GM21723 (cell line): ENCODE measurements around the gene LRP10.
"Not testable (repeated sequence)": the region's sequence is repeated elsewhere in the genome, so short reads cannot be mapped to it uniquely, and the experiment has no call there.

Source experiments
- ATAC-seq: cut with Tn5 transposase; IDR thresholded peaks from one replicate; pipeline ENCODE4 v1.9.1; 2021; ENCODE audit warnings: mild to moderate bottlenecking, moderate library complexity; ENCODE audit not compliant: unreplicated experiment

Gene LRP10

GRCh38 chr14:22842211-22843122, 29.1 kb upstream of the LRP10 start:
- ATAC-seq = no peak

- no peak for ATAC-seq
Observed at GRCh38 chr14:22843123-22843925, 28.2 kb upstream of the LRP10 start.

DNA sequence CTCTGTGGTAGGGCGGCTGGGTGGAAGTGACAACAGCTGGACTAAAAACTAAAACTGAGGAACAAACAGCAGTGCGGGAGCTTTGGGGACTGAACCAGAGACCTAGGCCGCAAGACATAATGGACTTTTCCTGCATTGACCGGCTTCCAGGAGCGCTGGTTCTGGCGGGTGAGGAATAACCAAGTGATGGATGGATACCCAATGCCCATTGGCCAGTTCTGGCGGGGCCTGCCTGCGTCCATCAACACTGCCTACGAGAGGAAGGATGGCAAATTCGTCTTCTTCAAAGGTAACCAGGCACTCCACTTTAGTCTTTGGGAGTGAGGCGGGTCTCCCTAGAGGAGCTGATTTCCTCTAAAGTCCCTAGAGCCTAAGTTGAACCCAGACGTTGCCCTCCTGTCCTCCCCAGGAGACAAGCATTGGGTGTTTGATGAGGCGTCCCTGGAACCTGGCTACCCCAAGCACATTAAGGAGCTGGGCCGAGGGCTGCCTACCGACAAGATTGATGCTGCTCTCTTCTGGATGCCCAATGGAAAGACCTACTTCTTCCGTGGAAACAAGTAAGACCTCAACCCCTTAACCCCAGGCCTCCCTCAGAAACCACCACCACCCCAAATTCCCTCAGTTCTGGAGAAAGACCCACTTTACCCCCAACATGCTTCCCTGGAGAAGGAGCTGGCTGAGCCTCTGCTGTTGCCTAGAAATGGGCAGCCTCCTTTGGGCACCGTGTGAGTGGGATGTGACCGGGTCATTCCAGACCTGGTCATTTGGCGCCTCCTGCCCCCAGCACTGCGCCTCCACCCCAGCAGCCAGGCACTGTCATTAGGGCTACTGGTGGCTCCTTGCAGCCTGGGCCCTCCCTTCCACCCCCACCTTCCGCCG, 27.1 kb upstream of the LRP10 start:
- no peak for ATAC-seq

- no peak for ATAC-seq
Observed at GRCh38 chr14:22845103-22845394, 26.5 kb upstream of the LRP10 start.

GRCh38 chr14:22845821-22846625, 25.5 kb upstream of the LRP10 start:
- no peak for ATAC-seq

DNA sequence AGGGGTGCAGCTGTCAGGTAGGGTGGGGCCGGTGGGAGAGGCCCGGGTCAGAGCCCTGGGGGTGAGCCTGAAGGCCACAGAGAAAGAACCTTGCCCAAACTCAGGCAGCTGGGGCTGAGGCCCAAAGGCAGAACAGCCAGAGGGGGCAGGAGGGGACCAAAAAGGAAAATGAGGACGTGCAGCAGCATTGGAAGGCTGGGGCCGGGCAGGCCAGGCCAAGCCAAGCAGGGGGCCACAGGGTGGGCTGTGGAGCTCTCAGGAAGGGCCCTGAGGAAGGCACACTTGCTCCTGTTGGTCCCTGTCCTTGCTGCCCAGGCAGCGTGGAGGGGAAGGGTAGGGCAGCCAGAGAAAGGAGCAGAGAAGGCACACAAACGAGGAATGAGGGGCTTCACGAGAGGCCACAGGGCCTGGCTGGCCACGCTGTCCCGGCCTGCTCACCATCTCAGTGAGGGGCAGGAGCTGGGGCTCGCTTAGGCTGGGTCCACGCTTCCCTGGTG, 24.7 kb upstream of the LRP10 start:
- no peak for ATAC-seq

- ATAC-seq = no peak
Observed at GRCh38 chr14:22847661-22848341, 23.7 kb upstream of the LRP10 start.

- no peak for ATAC-seq
Observed at GRCh38 chr14:22848351-22849164, 23.0 kb upstream of the LRP10 start.

GRCh38 chr14:22849212-22849819, 22.2 kb upstream of the LRP10 start:
- no peak for ATAC-seq

DNA sequence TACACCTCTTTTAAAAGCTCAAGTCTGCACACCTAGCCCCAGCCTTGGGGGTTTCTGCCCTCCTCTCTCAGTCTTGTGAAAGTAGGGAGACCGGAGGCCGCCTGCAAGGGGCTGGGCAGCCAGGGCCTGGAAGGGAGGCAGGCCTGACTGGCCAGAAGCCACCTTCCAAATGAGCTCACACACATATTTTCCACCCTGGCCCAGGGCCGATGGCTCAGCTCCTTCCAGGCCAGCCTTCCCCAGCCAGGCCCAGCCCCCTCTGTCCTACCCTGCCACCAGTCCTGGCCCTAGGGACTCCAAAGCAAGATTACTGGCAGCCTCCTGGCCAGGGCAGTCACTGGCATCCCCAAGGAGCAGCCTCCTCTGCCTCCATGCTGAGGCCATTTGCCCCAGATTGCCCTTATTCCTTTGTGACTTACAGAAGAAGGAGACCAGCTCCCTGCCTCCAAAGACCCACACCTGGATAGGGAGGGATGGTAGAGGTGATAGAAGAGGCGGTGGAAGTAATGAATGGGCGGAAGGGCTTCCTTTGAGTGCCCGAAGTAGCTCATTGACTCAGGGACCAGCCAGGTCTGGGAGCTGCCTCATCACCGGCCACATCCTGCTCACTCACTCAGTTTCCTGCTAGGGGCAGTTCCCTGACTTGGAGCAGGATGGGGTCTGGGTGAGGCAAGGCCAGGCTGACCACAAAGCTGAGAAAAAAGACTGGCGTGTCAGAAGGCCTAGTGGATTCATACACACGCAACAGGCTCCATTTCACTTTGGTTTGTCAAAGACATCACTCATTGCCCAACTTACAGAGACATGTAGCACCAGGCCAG, 20.4 kb upstream of the LRP10 start:
- no peak for ATAC-seq

DNA sequence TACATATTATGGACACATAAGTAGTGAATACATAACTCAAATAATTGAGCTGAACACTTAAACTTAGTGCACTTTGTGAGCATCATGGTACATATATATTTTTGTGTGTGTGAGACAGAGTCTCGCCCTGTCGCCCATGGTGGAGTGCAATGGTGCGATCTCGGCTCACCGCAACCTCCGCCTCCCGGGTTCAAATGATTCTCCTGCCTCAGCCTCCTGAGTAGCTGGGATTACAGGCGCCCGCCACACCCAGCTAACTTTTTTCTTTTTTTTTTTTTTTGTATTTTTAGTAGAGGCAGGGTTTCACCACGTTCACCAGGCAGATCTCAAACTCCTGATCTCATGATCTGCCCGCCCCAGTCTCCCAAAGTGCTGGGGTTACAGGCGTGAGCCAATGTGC, 19.4 kb upstream of the LRP10 start:
- ATAC-seq = not testable (repeated sequence)

GRCh38 chr14:22852599-22852939, 19.0 kb upstream of the LRP10 start:
- no peak for ATAC-seq

- peak; percentile 83 for ATAC-seq
Observed at GRCh38 chr14:22852940-22853767, 18.4 kb upstream of the LRP10 start.

- ATAC-seq = not testable (repeated sequence)
Observed at GRCh38 chr14:22854296-22854695, 17.2 kb upstream of the LRP10 start.

GRCh38 chr14:22854963-22855724, 16.4 kb upstream of the LRP10 start:
- no peak for ATAC-seq

DNA sequence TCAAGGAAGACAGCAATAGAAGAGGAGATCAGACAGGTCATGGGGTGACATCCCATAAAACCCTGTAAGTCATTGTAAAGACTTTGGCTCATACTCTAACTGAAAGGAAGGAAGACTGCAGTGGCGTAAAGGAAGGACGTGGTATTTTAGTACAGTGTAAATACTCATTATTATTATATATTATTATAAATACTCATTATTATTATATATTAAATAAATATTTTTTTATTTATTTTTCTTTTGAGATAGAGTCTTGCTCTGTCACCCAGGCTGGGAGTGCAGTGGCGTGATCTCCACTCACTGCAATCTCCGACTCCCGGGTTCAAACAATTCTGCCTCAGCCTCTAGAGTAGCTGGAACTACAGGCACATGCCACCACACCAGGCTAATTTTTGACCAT, 15.1 kb upstream of the LRP10 start:
- no peak for ATAC-seq
